Measurements from ENCODE around the gene BTNL3. TPM values are rescaled to one million over a fixed set of nuclear protein-coding genes. Genes with fewer than 3 reads are reported as not detected.

Gene BTNL3
- polyA plus RNA-seq, 1 of the 3 experiments (the other 2 are of a cell fraction) = not detected

DNA sequence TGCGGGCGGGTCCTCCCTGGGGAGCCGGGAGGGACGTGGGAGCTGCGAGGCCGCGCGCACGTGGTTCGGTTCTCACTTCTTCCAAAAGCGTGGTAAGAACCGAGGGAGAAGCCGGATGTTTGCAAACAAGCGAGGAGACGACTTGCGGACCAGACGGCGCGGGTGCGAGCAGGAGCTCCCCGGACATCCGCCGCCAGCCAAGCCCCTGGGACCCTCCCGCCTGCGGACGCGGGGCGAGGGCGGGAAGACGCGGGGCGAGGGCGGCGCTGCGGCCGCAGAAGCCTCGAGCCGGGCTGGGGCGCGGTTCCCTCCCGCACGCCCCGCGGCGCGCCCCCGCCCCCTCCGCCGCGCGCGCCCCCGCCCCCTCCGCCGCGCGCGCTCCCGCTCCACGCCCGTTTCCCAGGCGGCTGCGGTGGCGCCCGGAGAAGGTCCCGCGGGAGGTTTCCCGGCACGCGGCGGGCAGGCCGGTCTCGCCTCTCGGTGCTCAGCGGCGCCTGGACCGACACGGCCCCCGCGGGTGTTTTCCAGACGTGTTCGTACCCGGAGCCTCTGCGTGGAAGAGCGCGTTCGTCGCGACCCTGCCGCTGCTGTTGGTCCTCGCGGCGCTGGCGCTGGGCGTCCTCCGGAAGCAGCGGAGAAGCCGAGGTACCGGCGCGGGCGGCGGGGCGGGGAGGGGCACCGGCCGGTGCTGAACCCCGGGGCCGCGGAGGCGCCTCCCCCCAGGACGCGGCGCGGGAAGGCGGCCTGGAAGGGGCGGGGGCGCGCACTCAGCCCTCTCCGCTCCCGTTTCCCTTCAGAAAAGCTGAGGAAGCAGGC lies 64.2 kb downstream of the BTNL3 start:
- Histone ChIP-seq H3K9me2 (no peaks in the 10 kb centered on the region), H3K4me1 (ENCODE audit: control insufficient read depth in 1 of 2, insufficient read depth in 2 of 2, low read depth in 1 of 2, low read length in 1 of 2) (peaks cover 0 to 4% of the 10 kb centered on the region in 2 experiments; a peak in 1 of 4 replicates), H3K27me3 (ENCODE audit: insufficient read depth) (peaks cover 86% of the 10 kb centered on the region), H2AFZ (ENCODE audit: low read depth) (no peak overlapping the region), H3K79me2 (ENCODE audit: insufficient read depth) (no peaks in the 10 kb centered on the region), H3F3A (replicated peaks; ENCODE audit: insufficient read depth) (no peaks in the 10 kb centered on the region), H3K27ac (ENCODE audit: low read depth in 2 of 2, low read length in 1 of 2) (no peak overlapping the region), H3K4me2 (peak overlapping the region; percentile 71), H3K36me3 (replicated peaks in 1 of 2; ENCODE audit: control insufficient read depth in 1 of 2, insufficient read depth in 2 of 2, low read length in 1 of 2) (no peaks in the 10 kb centered on the region), H4K20me1 (ENCODE audit: insufficient read depth) (no peaks in the 10 kb centered on the region), H3K4me3 (ENCODE audit: low read depth in 2 of 2, low read length in 1 of 2) (peak overlapping the region; percentile 16 to 31; a peak in 3 of 4 replicates), H3K9me3 (no peaks in the 10 kb centered on the region), H3K9ac (no peak overlapping the region)
- ChIA-PET POLR2A (no interaction called here), CTCF (no interaction called here)
- DNase-seq = peak; percentile 67
- 0% methylated on average over 19 of the region's 120 CpGs for WGBS (ENCODE audit: low lambda C conversion rate)
- TF ChIP-seq MEF2A (IDR thresholded peaks at IDR 0.05; ENCODE audit: borderline replicate concordance, low read depth) (no peak), CHD2 (IDR thresholded peaks at IDR 0.05; ENCODE audit: low read length, partially characterized antibody) (no peak), TEAD4 (IDR thresholded peaks at IDR 0.05; ENCODE audit: borderline replicate concordance, insufficient read depth) (no peak), TAF1 (IDR thresholded peaks at IDR 0.05; ENCODE audit: borderline replicate concordance, low read depth, low read length) (no peak), GATA2 (CRISPR knock-in tag; IDR thresholded peaks at IDR 0.05) (no peak), EZH2phosphoT487 (IDR thresholded peaks at IDR 0.05; ENCODE audit: borderline replicate concordance, low read depth) (no peak), FOXJ3 (CRISPR knock-in tag; IDR thresholded peaks at IDR 0.05) (no peak)
- TF ChIP-seq, protein P1, sequence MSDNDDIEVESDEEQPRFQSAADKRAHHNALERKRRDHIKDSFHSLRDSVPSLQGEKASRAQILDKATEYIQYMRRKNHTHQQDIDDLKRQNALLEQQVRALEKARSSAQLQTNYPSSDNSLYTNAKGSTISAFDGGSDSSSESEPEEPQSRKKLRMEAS (IDR thresholded peaks at IDR 0.05; ENCODE audit: low read depth) = no peak
- TF ChIP-seq, protein P2, sequence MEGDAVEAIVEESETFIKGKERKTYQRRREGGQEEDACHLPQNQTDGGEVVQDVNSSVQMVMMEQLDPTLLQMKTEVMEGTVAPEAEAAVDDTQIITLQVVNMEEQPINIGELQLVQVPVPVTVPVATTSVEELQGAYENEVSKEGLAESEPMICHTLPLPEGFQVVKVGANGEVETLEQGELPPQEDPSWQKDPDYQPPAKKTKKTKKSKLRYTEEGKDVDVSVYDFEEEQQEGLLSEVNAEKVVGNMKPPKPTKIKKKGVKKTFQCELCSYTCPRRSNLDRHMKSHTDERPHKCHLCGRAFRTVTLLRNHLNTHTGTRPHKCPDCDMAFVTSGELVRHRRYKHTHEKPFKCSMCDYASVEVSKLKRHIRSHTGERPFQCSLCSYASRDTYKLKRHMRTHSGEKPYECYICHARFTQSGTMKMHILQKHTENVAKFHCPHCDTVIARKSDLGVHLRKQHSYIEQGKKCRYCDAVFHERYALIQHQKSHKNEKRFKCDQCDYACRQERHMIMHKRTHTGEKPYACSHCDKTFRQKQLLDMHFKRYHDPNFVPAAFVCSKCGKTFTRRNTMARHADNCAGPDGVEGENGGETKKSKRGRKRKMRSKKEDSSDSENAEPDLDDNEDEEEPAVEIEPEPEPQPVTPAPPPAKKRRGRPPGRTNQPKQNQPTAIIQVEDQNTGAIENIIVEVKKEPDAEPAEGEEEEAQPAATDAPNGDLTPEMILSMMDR (IDR thresholded peaks at IDR 0.05) = no peak

DNA sequence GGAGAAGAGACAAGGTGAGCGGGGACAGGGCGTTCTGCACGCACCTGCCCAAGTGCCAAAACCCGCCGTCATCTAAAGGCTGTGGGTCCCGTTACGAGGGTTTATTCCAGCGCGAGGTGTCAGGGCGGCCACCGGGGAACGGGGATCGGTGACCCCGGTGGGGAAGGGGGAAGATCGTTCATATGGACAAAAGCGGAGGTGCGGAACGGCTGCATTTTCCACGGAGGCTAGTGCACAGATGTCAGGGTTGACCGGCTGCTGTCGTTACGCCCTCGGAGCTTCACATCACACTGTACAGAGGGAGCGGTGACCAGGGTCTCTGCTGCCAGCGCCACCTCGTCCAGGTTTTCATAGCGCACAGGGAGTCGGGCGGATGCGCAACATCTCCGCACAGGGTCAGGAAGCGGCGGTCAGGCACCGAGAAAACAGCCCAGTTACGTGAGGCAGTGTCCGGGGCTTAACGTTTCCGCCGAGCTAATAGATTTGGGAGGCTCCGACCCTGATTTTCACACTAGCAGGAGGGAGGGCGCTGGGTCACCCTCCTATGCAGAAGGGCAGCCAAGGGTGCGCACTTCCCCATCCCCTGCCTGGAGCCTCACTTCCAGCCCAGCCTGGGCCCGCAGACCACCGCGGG lies 65.0 kb downstream of the BTNL3 start:
- Histone ChIP-seq H3K9me3 (no peaks in the 10 kb centered on the region), H3K4me3 (ENCODE audit: low read depth in 2 of 2, low read length in 1 of 2) (peak overlapping the region; percentile 16 to 31), H3K36me3 (replicated peaks in 1 of 2; ENCODE audit: control insufficient read depth in 1 of 2, insufficient read depth in 2 of 2, low read length in 1 of 2) (no peaks in the 10 kb centered on the region), H4K20me1 (ENCODE audit: insufficient read depth) (no peaks in the 10 kb centered on the region), H3K4me1 (ENCODE audit: control insufficient read depth in 1 of 2, insufficient read depth in 2 of 2, low read depth in 1 of 2, low read length in 1 of 2) (peaks cover 0 to 4% of the 10 kb centered on the region in 2 experiments; a peak in 1 of 4 replicates), H3K27ac (ENCODE audit: low read depth in 2 of 2, low read length in 1 of 2) (no peak overlapping the region), H2AFZ (ENCODE audit: low read depth) (no peak overlapping the region), H3F3A (replicated peaks; ENCODE audit: insufficient read depth) (no peaks in the 10 kb centered on the region), H3K9ac (no peak overlapping the region), H3K4me2 (peak overlapping the region; percentile 71; the same call in 1 of the 2 replicates), H3K27me3 (ENCODE audit: insufficient read depth) (peaks cover 89% of the 10 kb centered on the region), H3K9me2 (no peaks in the 10 kb centered on the region), H3K79me2 (ENCODE audit: insufficient read depth) (no peaks in the 10 kb centered on the region)
- DNase-seq = peak; percentile 48
- 3% methylated on average over 30 of the region's 45 CpGs for WGBS (ENCODE audit: low lambda C conversion rate)
- POLR2A ChIA-PET = no interaction called here
- CTCF ChIA-PET = no interaction called here
- TF ChIP-seq GABPA (IDR thresholded peaks at IDR 0.05; ENCODE audit: low read depth) (no peak), RXRA (IDR thresholded peaks at IDR 0.05; ENCODE audit: borderline replicate concordance, low read depth) (no peak), JUND (IDR thresholded peaks at IDR 0.05) (no peak), GATA2 (CRISPR knock-in tag; IDR thresholded peaks at IDR 0.05) (no peak), NRF1 (IDR thresholded peaks at IDR 0.05; ENCODE audit: low read depth, low read length) (no peak), POLR2AphosphoS5 (IDR thresholded peaks at IDR 0.05; ENCODE audit: low read depth, low read length) (no peak), TEAD4 (IDR thresholded peaks at IDR 0.05; ENCODE audit: borderline replicate concordance, insufficient read depth) (no peak), RFX5 (IDR thresholded peaks at IDR 0.05; ENCODE audit: low read length) (no peak), RCOR1 (IDR thresholded peaks at IDR 0.05; ENCODE audit: low read length) (no peak), EZH2phosphoT487 (IDR thresholded peaks at IDR 0.05; ENCODE audit: borderline replicate concordance, low read depth) (no peak)
- TF ChIP-seq, protein P2 (IDR thresholded peaks at IDR 0.05) = no peak
- TF ChIP-seq, protein P3, sequence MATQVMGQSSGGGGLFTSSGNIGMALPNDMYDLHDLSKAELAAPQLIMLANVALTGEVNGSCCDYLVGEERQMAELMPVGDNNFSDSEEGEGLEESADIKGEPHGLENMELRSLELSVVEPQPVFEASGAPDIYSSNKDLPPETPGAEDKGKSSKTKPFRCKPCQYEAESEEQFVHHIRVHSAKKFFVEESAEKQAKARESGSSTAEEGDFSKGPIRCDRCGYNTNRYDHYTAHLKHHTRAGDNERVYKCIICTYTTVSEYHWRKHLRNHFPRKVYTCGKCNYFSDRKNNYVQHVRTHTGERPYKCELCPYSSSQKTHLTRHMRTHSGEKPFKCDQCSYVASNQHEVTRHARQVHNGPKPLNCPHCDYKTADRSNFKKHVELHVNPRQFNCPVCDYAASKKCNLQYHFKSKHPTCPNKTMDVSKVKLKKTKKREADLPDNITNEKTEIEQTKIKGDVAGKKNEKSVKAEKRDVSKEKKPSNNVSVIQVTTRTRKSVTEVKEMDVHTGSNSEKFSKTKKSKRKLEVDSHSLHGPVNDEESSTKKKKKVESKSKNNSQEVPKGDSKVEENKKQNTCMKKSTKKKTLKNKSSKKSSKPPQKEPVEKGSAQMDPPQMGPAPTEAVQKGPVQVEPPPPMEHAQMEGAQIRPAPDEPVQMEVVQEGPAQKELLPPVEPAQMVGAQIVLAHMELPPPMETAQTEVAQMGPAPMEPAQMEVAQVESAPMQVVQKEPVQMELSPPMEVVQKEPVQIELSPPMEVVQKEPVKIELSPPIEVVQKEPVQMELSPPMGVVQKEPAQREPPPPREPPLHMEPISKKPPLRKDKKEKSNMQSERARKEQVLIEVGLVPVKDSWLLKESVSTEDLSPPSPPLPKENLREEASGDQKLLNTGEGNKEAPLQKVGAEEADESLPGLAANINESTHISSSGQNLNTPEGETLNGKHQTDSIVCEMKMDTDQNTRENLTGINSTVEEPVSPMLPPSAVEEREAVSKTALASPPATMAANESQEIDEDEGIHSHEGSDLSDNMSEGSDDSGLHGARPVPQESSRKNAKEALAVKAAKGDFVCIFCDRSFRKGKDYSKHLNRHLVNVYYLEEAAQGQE (IDR thresholded peaks at IDR 0.05; ENCODE audit: low read depth, low read length) = no peak
